A549 (cell line): ENCODE data around the gene MGLL. TPM values are rescaled to one million over a fixed set of nuclear protein-coding genes. Genes with fewer than 3 reads are reported as not detected.

ENCODE experiments used
- ATAC-seq, 2 experiments: fragments of 200-7000 bp in 1 of 2; fragments of >200 bp in 1 of 2; cut with Nextera tagmentation in 1 of 2; cut with Tn5 transposase in 1 of 2; 3 replicates each; pipeline versions ENCODE4 v1.8.0 to v1.9.1; 2018 to 2020; ENCODE audit warnings: mild to moderate bottlenecking in 1 of 2, moderate library complexity in 1 of 2
- CTCF ChIA-PET: fragments of 300-600 bp; sonication (Branson Sonifier 250); formaldehyde crosslinking; extraction: SDS; loops from one replicate; lab custom pipeline; 2021; ENCODE audit warnings: antibody characterized with exemption, inconsistent platforms; lab: Yijun Ruan, JAX
- POLR2A ChIA-PET: fragments of 350-600 bp; formaldehyde crosslinking; extraction: SDS; loops from one replicate; lab custom pipeline; 2021; ENCODE audit warnings: antibody characterized with exemption, inconsistent platforms; lab: Yijun Ruan, JAX
- DNase-seq, 2 experiments: peaks; one replicate each; pipeline versions ENCODE4 v3.0.0 to v3.0.0-alpha.2; 2011 to 2016; ENCODE audit warnings: low read depth in 1 of 2, low spot score in 1 of 2
- FAIRE-seq: peaks from 2 replicates; lab custom pipeline; 2011; peaks lifted over from hg19 to GRCh38; lab: Jason Lieb, UNC
- H3K27ac ChIP-seq, 2 experiments: fragments of >200 bp; sonication (Bioruptor Twin); formaldehyde crosslinking; 3 replicates each; pipeline ENCODE4 v1.5.1; 2016 to 2017
- H3K4me1 ChIP-seq: fragments of >200 bp; sonication (Bioruptor Twin); formaldehyde crosslinking; 3 replicates; pipeline ENCODE4 v1.6.1; 2016
- H3K4me2 ChIP-seq: fragments of >200 bp; sonication (Bioruptor Twin); formaldehyde crosslinking; 3 replicates; pipeline ENCODE4 v1.6.1; 2016
- H3K4me3 ChIP-seq: fragments of >200 bp; sonication (Bioruptor Twin); formaldehyde crosslinking; 3 replicates; pipeline ENCODE4 v1.5.1; 2016
- H3K9me3 ChIP-seq: fragments of >200 bp; sonication (Bioruptor Twin); formaldehyde crosslinking; 3 replicates; pipeline ENCODE4 v1.6.1; 2016
- CBX2 ChIP-seq: fragments of 200-600 bp; sonication (generic); IDR thresholded peaks from 2 replicates; pipeline ENCODE4 v1.6.1; 2016; ENCODE audit warnings: low read depth, mild to moderate bottlenecking, borderline replicate concordance
- CHD4 ChIP-seq: fragments of 200-600 bp; sonication (generic); IDR thresholded peaks from 2 replicates; pipeline ENCODE4 v1.6.1; 2016; ENCODE audit warnings: antibody characterized with exemption, mild to moderate bottlenecking, borderline replicate concordance
- EHF ChIP-seq: fragments of 250-450 bp; sonication (Bioruptor Pico); IDR thresholded peaks from 2 replicates; pipeline ENCODE4 v1.5.0; 2020; ENCODE audit warnings: mild to moderate bottlenecking
- EHMT2 ChIP-seq: fragments of 200-600 bp; sonication (generic); IDR thresholded peaks from 2 replicates; pipeline ENCODE4 v1.6.1; 2016; ENCODE audit warnings: antibody characterized with exemption, low read depth, mild to moderate bottlenecking, moderate library complexity
- ESRRA ChIP-seq: fragments of 150-350 bp; IDR thresholded peaks from 2 replicates; pipeline ENCODE4 v1.6.1; 2014; ENCODE audit warnings: mild to moderate bottlenecking, low read length, borderline replicate concordance
- FOSB ChIP-seq: fragments of 250-450 bp; sonication (Bioruptor Pico); IDR thresholded peaks from 2 replicates; pipeline ENCODE4 v1.5.0; 2020; ENCODE audit warnings: mild to moderate bottlenecking, moderate library complexity
- FOXS1 ChIP-seq: fragments of 250-450 bp; sonication (Bioruptor Pico); IDR thresholded peaks from 2 replicates; pipeline ENCODE4 v1.5.0; 2020; ENCODE audit warnings: mild to moderate bottlenecking, moderate library complexity
- HEYL ChIP-seq: fragments of 250-450 bp; sonication (Bioruptor Pico); IDR thresholded peaks from 2 replicates; pipeline ENCODE4 v1.8.0; 2021; ENCODE audit warnings: mild to moderate bottlenecking, moderate library complexity
- HOXB13 ChIP-seq: fragments of 250-450 bp; sonication (Bioruptor Pico); IDR thresholded peaks from 2 replicates; pipeline ENCODE4 v1.5.0; 2020; ENCODE audit warnings: low read depth, mild to moderate bottlenecking, moderate library complexity
- HOXB5 ChIP-seq: fragments of 250-450 bp; sonication (Bioruptor Pico); IDR thresholded peaks from 2 replicates; pipeline ENCODE4 v1.5.0; 2020; ENCODE audit warnings: mild to moderate bottlenecking, moderate library complexity
- KDM1A ChIP-seq: fragments of 200-600 bp; sonication (generic); IDR thresholded peaks from 2 replicates; pipeline ENCODE4 v1.6.1; 2016; ENCODE audit warnings: low read depth, mild to moderate bottlenecking
- KDM5A ChIP-seq: fragments of 200-600 bp; sonication (generic); IDR thresholded peaks from 2 replicates; pipeline ENCODE4 v1.6.1; 2016; ENCODE audit warnings: antibody characterized with exemption, mild to moderate bottlenecking
- MAZ ChIP-seq: fragments of 150-350 bp; IDR thresholded peaks from 2 replicates; pipeline ENCODE4 v1.6.1; 2014; ENCODE audit warnings: antibody characterized with exemption, low read depth, low read length, borderline replicate concordance
- MYC ChIP-seq: IDR thresholded peaks from 2 replicates; pipeline ENCODE4 v1.6.1; 2012; ENCODE audit warnings: mild to moderate bottlenecking, inconsistent platforms, low read length, improper control_type of control experiment, borderline replicate concordance
- NFE2L2 ChIP-seq: fragments of 150-350 bp; conservative IDR thresholded peaks from 2 replicates; pipeline ENCODE4 v1.6.1; 2014; ENCODE audit warnings: low read length
- NPAS2 ChIP-seq: fragments of 250-450 bp; sonication (Bioruptor Pico); IDR thresholded peaks from 2 replicates; pipeline ENCODE4 v1.8.0; 2022; ENCODE audit warnings: mild to moderate bottlenecking, moderate library complexity, borderline replicate concordance
- PHF8 ChIP-seq: fragments of 200-600 bp; sonication (generic); IDR thresholded peaks from 2 replicates; pipeline ENCODE4 v1.6.1; 2016; ENCODE audit warnings: low read depth, mild to moderate bottlenecking, antibody characterized with exemption, moderate library complexity, borderline replicate concordance
- RFX5 ChIP-seq: fragments of 450-650 bp; IDR thresholded peaks from 2 replicates; pipeline ENCODE4 v1.7.1; 2014; ENCODE audit warnings: antibody characterized with exemption, mild to moderate bottlenecking, moderate library complexity
- RNF2 ChIP-seq: fragments of 200-600 bp; sonication (generic); IDR thresholded peaks from 2 replicates; pipeline ENCODE4 v1.6.1; 2016; ENCODE audit warnings: low read depth, mild to moderate bottlenecking, antibody characterized with exemption, moderate library complexity, borderline replicate concordance
- SREBF2 ChIP-seq: fragments of 450-650 bp; IDR thresholded peaks from 2 replicates; pipeline ENCODE4 v1.6.1; 2014; ENCODE audit warnings: mild to moderate bottlenecking, moderate library complexity
- TFCP2L1 ChIP-seq: fragments of 250-450 bp; sonication (Bioruptor Pico); IDR thresholded peaks from 2 replicates; pipeline ENCODE4 v1.5.0; 2021; ENCODE audit warnings: mild to moderate bottlenecking
- ZC3H11A ChIP-seq: fragments of 450-650 bp; IDR thresholded peaks from 2 replicates; pipeline ENCODE4 v1.6.1; 2014; ENCODE audit warnings: antibody characterized with exemption, mild to moderate bottlenecking
- WGBS: methylation state at CpG from one replicate; pipeline ENCODE4 v1.1.6; 2017; ENCODE audit errors: missing lambda C conversion rate; 5-methylcytosine and 5-hydroxymethylcytosine counted together
- polyA plus RNA-seq, 4 experiments: library from polyadenylated mRNA; depleted of rRNA in 3 of 4; stranded (reverse); fragments of >200 nt; fragmentation: RNase III in 1 of 4; extraction: RNeasy Plus Mini Kit Qiagen cat#74134 plus additional on column Dnase treatment in 1 of 4; gene quantifications; 2 replicates in 3 of 4; 3 replicates in 1 of 4; pipeline ENCODE4 v1.2.3, GENCODE V29; 2011 to 2017
- TF ChIP-seq, protein P1 (sequence below): fragments of >200 bp; sonication (Bioruptor Twin); formaldehyde crosslinking; IDR thresholded peaks from 3 replicates; pipeline ENCODE4 v1.6.1; 2016
- TF ChIP-seq, protein P2 (sequence below): fragments of >200 bp; sonication (Bioruptor Twin); formaldehyde crosslinking; IDR thresholded peaks from 2 replicates; pipeline ENCODE4 v1.6.1; 2016
- TF ChIP-seq, protein P3 (sequence below): fragments of 200-600 bp; sonication (generic); IDR thresholded peaks from 2 replicates; pipeline ENCODE4 v1.6.1; 2016; ENCODE audit warnings: antibody characterized with exemption, mild to moderate bottlenecking, moderate library complexity
- TF ChIP-seq, protein P4 (sequence below): fragments of 150-350 bp; IDR thresholded peaks from 2 replicates; pipeline ENCODE4 v1.6.1; 2014; ENCODE audit warnings: low read depth, mild to moderate bottlenecking, low read length
- TF ChIP-seq, protein P5 (sequence below): IDR thresholded peaks from 2 replicates; pipeline ENCODE4 v1.6.1; 2012; ENCODE audit warnings: low read depth, borderline replicate concordance

The MGLL gene
- polyA plus RNA-seq, 2 of the 4 experiments (the other 2 are of a cell fraction) = 38.5 to 41.5 TPM

DNA sequence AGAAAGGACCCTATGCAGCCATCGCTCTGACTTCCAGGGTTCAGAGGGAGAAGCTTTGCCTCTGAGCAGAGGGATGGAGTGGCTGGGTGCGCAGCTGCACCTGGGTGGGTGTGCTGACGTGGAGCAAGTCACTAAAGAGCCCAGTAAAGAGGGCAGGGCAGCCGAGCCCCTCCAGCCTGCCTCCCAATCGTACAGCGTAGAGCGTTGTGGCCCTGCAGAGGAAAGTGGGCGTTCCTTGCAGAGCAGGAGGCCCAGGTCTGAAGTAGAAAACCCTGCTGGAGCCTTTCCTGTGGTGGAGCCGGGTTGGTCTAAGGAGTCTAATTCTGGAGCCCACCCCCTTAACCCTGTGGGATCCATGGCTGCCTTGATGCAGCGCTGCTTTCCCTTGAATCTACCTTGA lies 88.5 kb downstream of the MGLL start:
- CTCF ChIA-PET = no interaction called here
- no peak overlapping the region; a peak in 1 of 6 replicates for H3K27ac ChIP-seq
- no peak for DNase-seq
- H3K9me3 ChIP-seq = no peaks in the 10 kb centered on the region
- 93% methylated on average over 9 of the region's 10 CpGs for WGBS
- no peak overlapping the region for H3K4me2 ChIP-seq
- no peak for TF ChIP-seq MYC
- no peak for TF ChIP-seq PHF8
- no peak for TF ChIP-seq FOXS1 (CRISPR knock-in tag)
- no peak for TF ChIP-seq EHF
- TF ChIP-seq ZC3H11A = no peak
- no peak for TF ChIP-seq TFCP2L1 (CRISPR knock-in tag)
- TF ChIP-seq CHD4 = no peak
- no peak for TF ChIP-seq FOSB
- TF ChIP-seq, protein P1, sequence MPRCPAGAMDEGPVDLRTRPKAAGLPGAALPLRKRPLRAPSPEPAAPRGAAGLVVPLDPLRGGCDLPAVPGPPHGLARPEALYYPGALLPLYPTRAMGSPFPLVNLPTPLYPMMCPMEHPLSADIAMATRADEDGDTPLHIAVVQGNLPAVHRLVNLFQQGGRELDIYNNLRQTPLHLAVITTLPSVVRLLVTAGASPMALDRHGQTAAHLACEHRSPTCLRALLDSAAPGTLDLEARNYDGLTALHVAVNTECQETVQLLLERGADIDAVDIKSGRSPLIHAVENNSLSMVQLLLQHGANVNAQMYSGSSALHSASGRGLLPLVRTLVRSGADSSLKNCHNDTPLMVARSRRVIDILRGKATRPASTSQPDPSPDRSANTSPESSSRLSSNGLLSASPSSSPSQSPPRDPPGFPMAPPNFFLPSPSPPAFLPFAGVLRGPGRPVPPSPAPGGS = no peak
- no peak for TF ChIP-seq HEYL (CRISPR knock-in tag)
- TF ChIP-seq, all 56 proteins: peak for 0
- peaks cover 64% of the 10 kb centered on the region for H3K4me1 ChIP-seq
- ATAC-seq (no peak), FAIRE-seq (no peak)
- POLR2A ChIA-PET = no interaction called here
- no peak overlapping the region for H3K4me3 ChIP-seq

DNA sequence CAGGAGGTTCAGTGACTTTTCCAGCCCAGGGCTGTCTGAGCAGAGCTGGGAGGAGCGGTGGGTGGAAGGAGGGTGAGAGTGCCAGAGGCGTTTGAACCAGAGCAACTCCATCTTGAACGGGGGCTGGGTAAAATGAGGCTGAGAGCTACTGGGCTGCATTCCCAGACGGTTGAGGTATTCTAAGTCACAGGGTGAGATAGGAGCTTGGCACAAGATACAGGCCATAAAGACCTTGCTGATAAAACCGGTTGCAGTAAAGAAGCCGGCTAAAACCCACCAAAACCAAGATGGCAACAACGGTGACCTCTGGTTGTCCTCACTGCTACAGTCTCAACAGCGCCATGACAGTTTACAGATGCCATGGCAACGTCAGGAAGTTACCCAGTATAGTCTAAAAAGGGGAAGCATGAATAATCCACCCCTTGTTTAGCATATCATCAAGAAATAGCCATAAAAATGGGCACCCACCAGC lies 89.4 kb downstream of the MGLL start:
- POLR2A ChIA-PET = no interaction called here
- no peak overlapping the region for H3K27ac ChIP-seq

More for the DNA sequence above, 89.4 kb downstream of the MGLL start:
- Histone ChIP-seq H3K9me3 (no peaks in the 10 kb centered on the region), H3K4me1 (peaks cover 60% of the 10 kb centered on the region), H3K4me2 (no peak overlapping the region), H3K4me3 (no peak overlapping the region)
- 88% methylated on average over 9 of the region's 9 CpGs for WGBS
- DNase-seq = no peak
- ATAC-seq = no peak
- TF ChIP-seq, protein P2, sequence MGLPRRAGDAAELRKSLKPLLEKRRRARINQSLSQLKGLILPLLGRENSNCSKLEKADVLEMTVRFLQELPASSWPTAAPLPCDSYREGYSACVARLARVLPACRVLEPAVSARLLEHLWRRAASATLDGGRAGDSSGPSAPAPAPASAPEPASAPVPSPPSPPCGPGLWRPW = no peak
- no peak for TF ChIP-seq HOXB13 (CRISPR knock-in tag)
- no peak for TF ChIP-seq RNF2
- TF ChIP-seq NFE2L2 = no peak
- no peak for TF ChIP-seq SREBF2
- no peak for TF ChIP-seq MAZ
- TF ChIP-seq NPAS2 (CRISPR knock-in tag) = no peak
- TF ChIP-seq, protein P3, sequence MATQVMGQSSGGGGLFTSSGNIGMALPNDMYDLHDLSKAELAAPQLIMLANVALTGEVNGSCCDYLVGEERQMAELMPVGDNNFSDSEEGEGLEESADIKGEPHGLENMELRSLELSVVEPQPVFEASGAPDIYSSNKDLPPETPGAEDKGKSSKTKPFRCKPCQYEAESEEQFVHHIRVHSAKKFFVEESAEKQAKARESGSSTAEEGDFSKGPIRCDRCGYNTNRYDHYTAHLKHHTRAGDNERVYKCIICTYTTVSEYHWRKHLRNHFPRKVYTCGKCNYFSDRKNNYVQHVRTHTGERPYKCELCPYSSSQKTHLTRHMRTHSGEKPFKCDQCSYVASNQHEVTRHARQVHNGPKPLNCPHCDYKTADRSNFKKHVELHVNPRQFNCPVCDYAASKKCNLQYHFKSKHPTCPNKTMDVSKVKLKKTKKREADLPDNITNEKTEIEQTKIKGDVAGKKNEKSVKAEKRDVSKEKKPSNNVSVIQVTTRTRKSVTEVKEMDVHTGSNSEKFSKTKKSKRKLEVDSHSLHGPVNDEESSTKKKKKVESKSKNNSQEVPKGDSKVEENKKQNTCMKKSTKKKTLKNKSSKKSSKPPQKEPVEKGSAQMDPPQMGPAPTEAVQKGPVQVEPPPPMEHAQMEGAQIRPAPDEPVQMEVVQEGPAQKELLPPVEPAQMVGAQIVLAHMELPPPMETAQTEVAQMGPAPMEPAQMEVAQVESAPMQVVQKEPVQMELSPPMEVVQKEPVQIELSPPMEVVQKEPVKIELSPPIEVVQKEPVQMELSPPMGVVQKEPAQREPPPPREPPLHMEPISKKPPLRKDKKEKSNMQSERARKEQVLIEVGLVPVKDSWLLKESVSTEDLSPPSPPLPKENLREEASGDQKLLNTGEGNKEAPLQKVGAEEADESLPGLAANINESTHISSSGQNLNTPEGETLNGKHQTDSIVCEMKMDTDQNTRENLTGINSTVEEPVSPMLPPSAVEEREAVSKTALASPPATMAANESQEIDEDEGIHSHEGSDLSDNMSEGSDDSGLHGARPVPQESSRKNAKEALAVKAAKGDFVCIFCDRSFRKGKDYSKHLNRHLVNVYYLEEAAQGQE = no peak
- no peak for TF ChIP-seq KDM1A
- TF ChIP-seq FOXS1 (CRISPR knock-in tag) = no peak
- TF ChIP-seq HOXB5 (CRISPR knock-in tag) = no peak
- TF ChIP-seq ESRRA = no peak
- no peak for TF ChIP-seq KDM5A
- TF ChIP-seq, protein P4, sequence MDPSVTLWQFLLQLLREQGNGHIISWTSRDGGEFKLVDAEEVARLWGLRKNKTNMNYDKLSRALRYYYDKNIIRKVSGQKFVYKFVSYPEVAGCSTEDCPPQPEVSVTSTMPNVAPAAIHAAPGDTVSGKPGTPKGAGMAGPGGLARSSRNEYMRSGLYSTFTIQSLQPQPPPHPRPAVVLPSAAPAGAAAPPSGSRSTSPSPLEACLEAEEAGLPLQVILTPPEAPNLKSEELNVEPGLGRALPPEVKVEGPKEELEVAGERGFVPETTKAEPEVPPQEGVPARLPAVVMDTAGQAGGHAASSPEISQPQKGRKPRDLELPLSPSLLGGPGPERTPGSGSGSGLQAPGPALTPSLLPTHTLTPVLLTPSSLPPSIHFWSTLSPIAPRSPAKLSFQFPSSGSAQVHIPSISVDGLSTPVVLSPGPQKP = no peak
- TF ChIP-seq EHMT2 = no peak
- TF ChIP-seq, protein P5, sequence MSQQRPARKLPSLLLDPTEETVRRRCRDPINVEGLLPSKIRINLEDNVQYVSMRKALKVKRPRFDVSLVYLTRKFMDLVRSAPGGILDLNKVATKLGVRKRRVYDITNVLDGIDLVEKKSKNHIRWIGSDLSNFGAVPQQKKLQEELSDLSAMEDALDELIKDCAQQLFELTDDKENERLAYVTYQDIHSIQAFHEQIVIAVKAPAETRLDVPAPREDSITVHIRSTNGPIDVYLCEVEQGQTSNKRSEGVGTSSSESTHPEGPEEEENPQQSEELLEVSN = no peak
- no peak for TF ChIP-seq RFX5
- TF ChIP-seq, protein P1 = no peak
- TF ChIP-seq CBX2 = no peak
- no peak for FAIRE-seq
- CTCF ChIA-PET = interaction anchor here (1.2 to 1.5 kb wide), 2 partner anchors 13 to 36 kb away, joined by 4 to 5 read pairs; no protein-coding TSS in a partner anchor
